Measurements from ENCODE around the gene VRTN. TPM values are rescaled to one million over a fixed set of nuclear protein-coding genes. Genes with fewer than 3 reads are reported as not detected.
A peak's percentile ranks its signal among the peaks of the same experiment; 100 is the strongest.

Gene VRTN
- total and polyA plus RNA-seq, 2 of the 8 experiments (the other 6 are each of a cell fraction or from before 2014, with no cell fraction given) = 133 to 148 TPM

GRCh38 chr14:74302634-74303569 is 45.4 kb upstream of the VRTN start, which contains the start of gene ABCD4 (continued):
- TF ChIP-seq TBP (IDR thresholded peaks at IDR 0.05; ENCODE audit: low read depth, low read length) = peak; percentile 97
- peak; percentile 74; the same call in 1 of the 2 replicates for TF ChIP-seq KDM1A (IDR thresholded peaks at IDR 0.05; ENCODE audit: borderline replicate concordance, low read length)
- no peak for TF ChIP-seq CEBPB (IDR thresholded peaks at IDR 0.05; ENCODE audit: low read depth, low read length)
- TF ChIP-seq TEAD4 (IDR thresholded peaks at IDR 0.05; ENCODE audit: low read depth, low read length) = no peak
- no peak for TF ChIP-seq RNF2 (IDR thresholded peaks at IDR 0.05; ENCODE audit: borderline replicate concordance, low read depth, low read length, missing control alignments, poor library complexity, severe bottlenecking)
- TF ChIP-seq GABPA (IDR thresholded peaks at IDR 0.05; ENCODE audit: borderline replicate concordance, insufficient read depth, low read length) = peak; percentile 79; the same call in 1 of the 2 replicates
- TF ChIP-seq RFX5 (IDR thresholded peaks at IDR 0.05; ENCODE audit: borderline replicate concordance, low read depth, low read length) = no peak
- peak; percentile 76; the same call in 1 of the 2 replicates for TF ChIP-seq GTF2F1 (IDR thresholded peaks at IDR 0.05; ENCODE audit: borderline replicate concordance, low read depth, low read length)
- TF ChIP-seq CHD1 (IDR thresholded peaks at IDR 0.05; ENCODE audit: low read depth, low read length) = no peak
- peak; percentile 76 for TF ChIP-seq ASH2L (IDR thresholded peaks at IDR 0.05; ENCODE audit: low read length)
- no peak for TF ChIP-seq TCF12 (IDR thresholded peaks at IDR 0.05; ENCODE audit: low read depth, low read length)
- peak; percentile 98 to 100 for TF ChIP-seq POLR2A (IDR thresholded peaks at IDR 0.05; ENCODE audit: control extremely low read depth in 1 of 2, low read depth in 2 of 2, low read length in 2 of 2)
- TF ChIP-seq BCL11A (IDR thresholded peaks at IDR 0.05; ENCODE audit: low read depth in 2 of 2, low read length in 2 of 2) = no peak
- no peak for TF ChIP-seq ATF3 (IDR thresholded peaks at IDR 0.05; ENCODE audit: insufficient read depth, low read depth, low read length)
- peak; percentile 57 to 70 (median 63) for TF ChIP-seq CTCF (IDR thresholded peaks at IDR 0.05; ENCODE audit: control extremely low read depth in 1 of 3, insufficient read depth in 1 of 3, low read depth in 1 of 3, low read length in 3 of 3)
- peak; percentile 96 for TF ChIP-seq POLR2AphosphoS5 (IDR thresholded peaks at IDR 0.05; ENCODE audit: low read depth, low read length)
- peak; percentile 53; the same call in 1 of the 2 replicates for TF ChIP-seq CREB1 (IDR thresholded peaks at IDR 0.05)
